SIG-M5 (cell line): ENCODE measurements around the gene POLR1E.

ENCODE experiments used
- DNase-seq: peaks from one replicate; lab custom pipeline; 2025; lab: John Stamatoyannopoulos, UW

POLR1E gene

GRCh38 chr9:37485389-37486255 is at the start of gene POLR1E:
Gene POLR1E (plus strand): TSS chr9:37485948. CDS start chr9:37486048, 100 bp downstream.
- DNase-seq, result peak; percentile 35

- no peak for DNase-seq
These were observed 49.2 kb upstream of the POLR1E start for GRCh38 chr9:37436540-37436939.

- DNase-seq, result no peak
These were observed 48.7 kb upstream of the POLR1E start for GRCh38 chr9:37437010-37437409.

GRCh38 chr9:37437621-37438020 is 48.1 kb upstream of the POLR1E start:
- DNase-seq, result no peak

- DNase-seq, result no peak
These were observed 47.4 kb upstream of the POLR1E start for GRCh38 chr9:37438359-37438758.

- no peak for DNase-seq
These were observed 43.9 kb upstream of the POLR1E start for GRCh38 chr9:37441776-37442370.

- no peak for DNase-seq
These were observed 43.2 kb upstream of the POLR1E start for GRCh38 chr9:37442556-37442955.

- DNase-seq, result no peak
These were observed 42.2 kb upstream of the POLR1E start for GRCh38 chr9:37443566-37443965.

GRCh38 chr9:37444890-37445289 is 40.9 kb upstream of the POLR1E start:
- no peak for DNase-seq

- no peak for DNase-seq
These were observed 39.9 kb upstream of the POLR1E start for GRCh38 chr9:37445832-37446231.

- DNase-seq, result no peak
These were observed 39.3 kb upstream of the POLR1E start for GRCh38 chr9:37446401-37446800.

- DNase-seq, result no peak
These were observed 38.6 kb upstream of the POLR1E start for GRCh38 chr9:37447111-37447510.

GRCh38 chr9:37449862-37450632 is 35.7 kb upstream of the POLR1E start:
- no peak for DNase-seq

- DNase-seq, result no peak
These were observed 34.1 kb upstream of the POLR1E start for GRCh38 chr9:37451628-37452027.

- no peak for DNase-seq
These were observed 33.1 kb upstream of the POLR1E start for GRCh38 chr9:37452611-37453010.

- no peak for DNase-seq
These were observed 31.9 kb upstream of the POLR1E start for GRCh38 chr9:37453827-37454226.

GRCh38 chr9:37454238-37454637 is 31.5 kb upstream of the POLR1E start:
- DNase-seq, result no peak

GRCh38 chr9:37455884-37456647 is 29.7 kb upstream of the POLR1E start:
- DNase-seq, result no peak

GRCh38 chr9:37456817-37457216 is 28.9 kb upstream of the POLR1E start:
- no peak for DNase-seq

GRCh38 chr9:37464006-37464405 is 21.7 kb upstream of the POLR1E start:
- DNase-seq, result no peak

GRCh38 chr9:37464426-37465248 is 21.1 kb upstream of the POLR1E start:
- DNase-seq, result no peak
